HFFc6 (cell line): ENCODE results near the gene ZNF19. TPM values are rescaled to one million over a fixed set of nuclear protein-coding genes. Genes with fewer than 3 reads are reported as not detected.

Experiments
- DNase-seq: peaks from one replicate; pipeline ENCODE4 v3.0.0-alpha.2; 2018
- H3K27ac Mint-ChIP-seq: 2 replicates; pipeline ENCODE4 v1.8.0; 2020; ENCODE audit warnings: mild to moderate bottlenecking, mixed read lengths
- H3K27me3 Mint-ChIP-seq: 2 replicates; pipeline ENCODE4 v1.8.0; 2021; ENCODE audit warnings: mild to moderate bottlenecking, moderate library complexity, mixed read lengths; ENCODE audit not compliant: insufficient read depth
- H3K36me3 Mint-ChIP-seq: 2 replicates; pipeline ENCODE4 v1.8.0; 2021; ENCODE audit warnings: low read depth, mixed read lengths
- H3K4me1 Mint-ChIP-seq: 2 replicates; pipeline ENCODE4 v1.8.0; 2020; ENCODE audit warnings: low read depth, mixed read lengths
- H3K4me3 Mint-ChIP-seq: 2 replicates; pipeline ENCODE4 v1.8.0; 2020; ENCODE audit warnings: mild to moderate bottlenecking, moderate library complexity, mixed read lengths
- H3K9me3 Mint-ChIP-seq: 2 replicates; pipeline ENCODE4 v1.8.0; 2020; ENCODE audit warnings: mild to moderate bottlenecking, mixed read lengths
- total RNA-seq, 6 experiments: library from RNA; stranded (reverse); fragmentation: NEBNext Ultra II Directional; extraction: Animal tissue kit (Norgen Biotek cat#: 25700); gene quantifications; 2 replicates in 1 of 6; 3 replicates in 5 of 6; pipeline ENCODE4 v1.2.3, GENCODE V29; 2021
- TF ChIP-seq, protein P1 (sequence below): fragments of 200-600 bp; sonication (generic); IDR thresholded peaks from 2 replicates; pipeline ENCODE4 v1.5.0; 2021; ENCODE audit warnings: antibody characterized with exemption, mild to moderate bottlenecking

The ZNF19 gene
- total RNA-seq, 6 experiments from 2014 or later = 1.1 to 2.0 (median 1.6) TPM

DNA sequence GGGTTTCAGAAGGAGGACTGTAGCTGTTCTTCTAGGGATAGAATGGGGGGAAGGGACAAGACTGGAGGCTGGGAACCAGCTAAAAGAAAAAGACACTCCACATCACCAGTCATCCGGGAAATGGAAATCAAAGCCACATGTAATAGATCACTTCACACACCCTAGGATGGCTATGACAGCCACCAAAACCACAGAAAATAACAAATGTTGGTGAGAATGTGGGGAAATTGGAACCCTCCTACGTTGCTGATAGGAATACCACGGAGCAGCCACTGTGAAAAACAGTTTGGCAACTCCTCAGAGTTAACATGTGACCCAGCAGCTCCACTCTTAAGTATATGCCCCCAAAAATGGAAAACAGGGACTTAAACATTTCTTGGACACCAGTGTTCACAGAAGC is 49.6 kb downstream of the ZNF19 start:
- peaks cover 6% of the 10 kb centered on the region; the same call in 1 of the 2 replicates for H3K36me3 Mint-ChIP-seq
- no peak for DNase-seq
- TF ChIP-seq, protein P1, sequence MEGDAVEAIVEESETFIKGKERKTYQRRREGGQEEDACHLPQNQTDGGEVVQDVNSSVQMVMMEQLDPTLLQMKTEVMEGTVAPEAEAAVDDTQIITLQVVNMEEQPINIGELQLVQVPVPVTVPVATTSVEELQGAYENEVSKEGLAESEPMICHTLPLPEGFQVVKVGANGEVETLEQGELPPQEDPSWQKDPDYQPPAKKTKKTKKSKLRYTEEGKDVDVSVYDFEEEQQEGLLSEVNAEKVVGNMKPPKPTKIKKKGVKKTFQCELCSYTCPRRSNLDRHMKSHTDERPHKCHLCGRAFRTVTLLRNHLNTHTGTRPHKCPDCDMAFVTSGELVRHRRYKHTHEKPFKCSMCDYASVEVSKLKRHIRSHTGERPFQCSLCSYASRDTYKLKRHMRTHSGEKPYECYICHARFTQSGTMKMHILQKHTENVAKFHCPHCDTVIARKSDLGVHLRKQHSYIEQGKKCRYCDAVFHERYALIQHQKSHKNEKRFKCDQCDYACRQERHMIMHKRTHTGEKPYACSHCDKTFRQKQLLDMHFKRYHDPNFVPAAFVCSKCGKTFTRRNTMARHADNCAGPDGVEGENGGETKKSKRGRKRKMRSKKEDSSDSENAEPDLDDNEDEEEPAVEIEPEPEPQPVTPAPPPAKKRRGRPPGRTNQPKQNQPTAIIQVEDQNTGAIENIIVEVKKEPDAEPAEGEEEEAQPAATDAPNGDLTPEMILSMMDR = no peak
- H3K4me1 Mint-ChIP-seq = peaks cover 14% of the 10 kb centered on the region
- peaks cover 9% of the 10 kb centered on the region for H3K9me3 Mint-ChIP-seq
- H3K27me3 Mint-ChIP-seq = peaks cover 12% of the 10 kb centered on the region
- no peak overlapping the region for H3K4me3 Mint-ChIP-seq
- H3K27ac Mint-ChIP-seq = no peak overlapping the region

DNA sequence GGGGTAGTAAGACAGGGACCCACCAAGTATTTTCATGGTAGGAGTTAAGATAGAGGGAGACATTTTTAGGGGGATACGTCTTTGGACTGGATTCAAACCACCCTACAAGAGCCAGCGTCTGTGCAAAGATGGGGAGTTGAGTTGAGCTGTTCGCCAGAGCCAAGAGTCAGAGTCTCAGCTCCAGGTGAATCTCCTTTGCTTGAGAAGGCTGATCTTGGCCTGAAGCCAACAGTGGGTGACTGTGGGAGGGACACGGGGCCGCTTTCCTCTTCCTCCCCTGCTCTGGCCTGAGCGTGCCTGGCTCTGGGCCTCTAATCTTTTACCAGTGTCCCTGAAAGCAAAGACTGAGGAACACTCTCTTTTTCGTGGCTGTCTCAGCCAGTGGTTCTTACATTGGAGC is 52.7 kb downstream of the ZNF19 start:
- Mint-ChIP-seq H3K27ac (no peak overlapping the region), H3K9me3 (no peaks in the 10 kb centered on the region; the same call in none of the 2 replicates), H3K4me3 (no peak overlapping the region), H3K4me1 (peaks cover 14% of the 10 kb centered on the region), H3K36me3 (no peaks in the 10 kb centered on the region), H3K27me3 (peaks cover 21% of the 10 kb centered on the region)
- DNase-seq = no peak
- TF ChIP-seq, protein P1 = no peak

DNA sequence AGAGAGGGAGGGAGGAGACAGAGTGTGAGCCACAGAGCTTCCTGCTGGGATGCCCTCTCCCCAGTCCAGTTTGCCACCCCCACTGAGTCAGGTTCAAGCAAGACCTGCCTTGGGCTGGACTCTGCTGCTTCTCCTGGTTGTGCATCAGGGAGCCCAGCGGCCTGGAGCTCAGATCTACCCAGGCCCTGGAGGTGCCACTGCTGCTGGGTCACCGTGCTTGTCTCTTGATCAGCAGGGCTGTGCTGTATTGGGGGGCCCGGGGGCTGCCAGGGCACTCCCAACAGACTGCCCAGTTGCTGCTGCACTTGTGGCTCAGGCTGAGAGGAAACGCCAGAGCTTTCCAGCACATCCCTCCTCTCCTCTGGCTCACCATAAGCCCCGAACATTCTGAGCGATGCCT is 56.2 kb downstream of the ZNF19 start:
- Mint-ChIP-seq H3K9me3 (no peaks in the 10 kb centered on the region; the same call in 1 of the 2 replicates), H3K27ac (no peak overlapping the region), H3K4me3 (no peak overlapping the region), H3K36me3 (no peaks in the 10 kb centered on the region), H3K4me1 (peaks cover 22% of the 10 kb centered on the region), H3K27me3 (peaks cover 12% of the 10 kb centered on the region)
- TF ChIP-seq, protein P1 = no peak
- DNase-seq = no peak

DNA sequence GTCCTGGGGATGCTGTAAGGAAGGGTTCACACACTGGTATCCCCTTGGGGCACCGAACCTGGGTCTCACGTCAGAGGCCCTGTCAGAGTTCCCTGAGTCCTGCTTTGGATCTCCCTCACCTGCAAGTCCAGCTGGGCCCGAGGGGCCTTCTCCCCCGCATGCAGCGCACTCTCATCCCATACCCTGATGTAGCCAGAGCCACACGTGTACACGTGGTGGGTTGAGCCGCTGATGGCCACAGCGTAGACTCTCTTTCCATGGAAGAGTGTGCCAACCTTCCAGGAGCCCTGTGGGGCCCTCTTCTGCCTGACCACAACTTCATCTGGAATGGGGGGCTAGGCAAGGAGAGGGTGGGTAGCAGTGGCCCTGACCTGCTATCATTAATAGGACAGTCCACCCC is 57.1 kb downstream of the ZNF19 start:
- Mint-ChIP-seq H3K9me3 (no peaks in the 10 kb centered on the region; the same call in 1 of the 2 replicates), H3K27me3 (peaks cover 10% of the 10 kb centered on the region), H3K4me1 (peaks cover 17% of the 10 kb centered on the region), H3K4me3 (no peak overlapping the region), H3K27ac (no peak overlapping the region), H3K36me3 (no peaks in the 10 kb centered on the region)
- TF ChIP-seq, protein P1 = no peak
- DNase-seq = no peak

DNA sequence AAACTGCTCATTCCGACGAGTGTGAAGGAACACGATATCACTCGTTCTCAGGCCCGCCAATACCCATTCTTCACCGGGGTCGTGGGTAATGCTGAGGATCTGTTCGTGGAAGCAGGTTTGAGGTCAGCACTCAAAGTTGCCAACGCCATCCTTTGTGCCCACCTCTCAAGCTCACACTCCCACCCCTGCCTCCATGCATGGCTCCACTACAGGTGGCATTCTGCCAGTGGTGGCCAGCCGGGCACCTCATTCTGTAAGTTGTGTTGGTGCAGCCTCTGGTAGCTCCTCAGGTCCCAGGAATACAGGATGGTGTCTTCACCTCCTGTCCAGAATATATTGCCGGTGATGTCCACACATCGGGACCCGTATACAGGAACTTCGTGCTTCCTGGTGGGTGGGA is 57.9 kb downstream of the ZNF19 start:
- no peaks in the 10 kb centered on the region; the same call in 1 of the 2 replicates for H3K9me3 Mint-ChIP-seq
- H3K27ac Mint-ChIP-seq = no peak overlapping the region
- H3K27me3 Mint-ChIP-seq = peaks cover 17% of the 10 kb centered on the region
- peaks cover 16% of the 10 kb centered on the region for H3K4me1 Mint-ChIP-seq
- no peaks in the 10 kb centered on the region for H3K36me3 Mint-ChIP-seq
- no peak for DNase-seq
- TF ChIP-seq, protein P1 = no peak
- H3K4me3 Mint-ChIP-seq = no peak overlapping the region

DNA sequence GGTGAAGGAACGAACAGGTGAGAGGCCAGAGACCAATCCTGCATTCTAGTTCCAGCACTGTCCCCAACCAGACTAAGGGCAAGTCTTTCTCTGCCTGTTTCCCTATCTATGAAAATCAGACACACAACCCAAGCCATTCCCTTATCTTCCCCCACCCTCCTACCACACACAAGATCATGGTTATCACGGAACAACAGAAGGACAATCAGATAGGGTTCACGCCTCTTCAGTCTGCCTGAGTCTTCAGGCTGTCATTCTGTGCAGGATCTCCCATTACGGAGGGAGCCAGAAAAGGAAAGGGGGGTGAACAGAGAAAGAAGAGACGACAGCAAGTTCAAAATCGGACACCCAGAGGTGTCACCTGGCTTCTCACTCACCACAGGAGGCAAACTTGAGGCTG is 58.4 kb downstream of the ZNF19 start:
- Mint-ChIP-seq H3K9me3 (no peaks in the 10 kb centered on the region; the same call in 1 of the 2 replicates), H3K4me1 (peaks cover 16% of the 10 kb centered on the region), H3K27ac (no peak overlapping the region), H3K4me3 (no peak overlapping the region), H3K27me3 (peaks cover 20% of the 10 kb centered on the region), H3K36me3 (no peaks in the 10 kb centered on the region)
- no peak for DNase-seq
- TF ChIP-seq, protein P1 = no peak
